ENCODE results near the gene HMCN2.

HMCN2 gene

DNA sequence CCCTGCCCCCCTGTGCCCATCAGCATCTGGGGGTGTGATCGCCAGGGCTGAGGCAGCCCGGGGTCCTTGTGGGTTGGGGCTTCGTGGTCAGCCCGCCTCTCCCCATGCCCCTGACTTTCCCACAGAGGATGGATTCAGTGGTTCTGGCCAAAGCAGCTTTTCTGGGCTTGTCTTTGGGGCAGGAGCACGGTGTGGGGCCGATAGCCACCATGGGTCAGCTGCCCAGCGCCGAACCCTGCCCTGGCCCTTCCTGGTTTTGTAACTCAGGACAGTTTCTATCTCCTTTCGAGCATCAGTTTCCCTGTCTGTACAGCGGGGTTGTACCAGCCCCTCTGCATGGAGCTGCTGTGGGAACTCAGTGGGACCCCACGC is 77.1 kb downstream of the HMCN2 start:
- no peak for TF ChIP-seq NFIC (IDR thresholded peaks at IDR 0.05)
- no peak for TF ChIP-seq TCF12 (IDR thresholded peaks at IDR 0.05; ENCODE audit: low read depth)
- TF ChIP-seq RAD21 (IDR thresholded peaks at IDR 0.05; ENCODE audit: low read depth): no peak
- TF ChIP-seq FOXM1 (IDR thresholded peaks at IDR 0.05; ENCODE audit: borderline replicate concordance, low read depth): no peak
- no peak for TF ChIP-seq EGR1 (IDR thresholded peaks at IDR 0.05)
- TF ChIP-seq YY1 (IDR thresholded peaks at IDR 0.05; ENCODE audit: low read depth): no peak
- TF ChIP-seq TAF1 (IDR thresholded peaks at IDR 0.05; ENCODE audit: low read depth): no peak
- TF ChIP-seq CEBPB (IDR thresholded peaks at IDR 0.05): no peak
- TF ChIP-seq, protein P1, sequence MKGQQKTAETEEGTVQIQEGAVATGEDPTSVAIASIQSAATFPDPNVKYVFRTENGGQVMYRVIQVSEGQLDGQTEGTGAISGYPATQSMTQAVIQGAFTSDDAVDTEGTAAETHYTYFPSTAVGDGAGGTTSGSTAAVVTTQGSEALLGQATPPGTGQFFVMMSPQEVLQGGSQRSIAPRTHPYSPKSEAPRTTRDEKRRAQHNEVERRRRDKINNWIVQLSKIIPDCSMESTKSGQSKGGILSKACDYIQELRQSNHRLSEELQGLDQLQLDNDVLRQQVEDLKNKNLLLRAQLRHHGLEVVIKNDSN (IDR thresholded peaks at IDR 0.05): no peak
- TF ChIP-seq CREB1 (IDR thresholded peaks at IDR 0.05; ENCODE audit: low read depth): no peak
- TF ChIP-seq, protein P2, sequence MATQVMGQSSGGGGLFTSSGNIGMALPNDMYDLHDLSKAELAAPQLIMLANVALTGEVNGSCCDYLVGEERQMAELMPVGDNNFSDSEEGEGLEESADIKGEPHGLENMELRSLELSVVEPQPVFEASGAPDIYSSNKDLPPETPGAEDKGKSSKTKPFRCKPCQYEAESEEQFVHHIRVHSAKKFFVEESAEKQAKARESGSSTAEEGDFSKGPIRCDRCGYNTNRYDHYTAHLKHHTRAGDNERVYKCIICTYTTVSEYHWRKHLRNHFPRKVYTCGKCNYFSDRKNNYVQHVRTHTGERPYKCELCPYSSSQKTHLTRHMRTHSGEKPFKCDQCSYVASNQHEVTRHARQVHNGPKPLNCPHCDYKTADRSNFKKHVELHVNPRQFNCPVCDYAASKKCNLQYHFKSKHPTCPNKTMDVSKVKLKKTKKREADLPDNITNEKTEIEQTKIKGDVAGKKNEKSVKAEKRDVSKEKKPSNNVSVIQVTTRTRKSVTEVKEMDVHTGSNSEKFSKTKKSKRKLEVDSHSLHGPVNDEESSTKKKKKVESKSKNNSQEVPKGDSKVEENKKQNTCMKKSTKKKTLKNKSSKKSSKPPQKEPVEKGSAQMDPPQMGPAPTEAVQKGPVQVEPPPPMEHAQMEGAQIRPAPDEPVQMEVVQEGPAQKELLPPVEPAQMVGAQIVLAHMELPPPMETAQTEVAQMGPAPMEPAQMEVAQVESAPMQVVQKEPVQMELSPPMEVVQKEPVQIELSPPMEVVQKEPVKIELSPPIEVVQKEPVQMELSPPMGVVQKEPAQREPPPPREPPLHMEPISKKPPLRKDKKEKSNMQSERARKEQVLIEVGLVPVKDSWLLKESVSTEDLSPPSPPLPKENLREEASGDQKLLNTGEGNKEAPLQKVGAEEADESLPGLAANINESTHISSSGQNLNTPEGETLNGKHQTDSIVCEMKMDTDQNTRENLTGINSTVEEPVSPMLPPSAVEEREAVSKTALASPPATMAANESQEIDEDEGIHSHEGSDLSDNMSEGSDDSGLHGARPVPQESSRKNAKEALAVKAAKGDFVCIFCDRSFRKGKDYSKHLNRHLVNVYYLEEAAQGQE (IDR thresholded peaks at IDR 0.05; ENCODE audit: low read depth): no peak

DNA sequence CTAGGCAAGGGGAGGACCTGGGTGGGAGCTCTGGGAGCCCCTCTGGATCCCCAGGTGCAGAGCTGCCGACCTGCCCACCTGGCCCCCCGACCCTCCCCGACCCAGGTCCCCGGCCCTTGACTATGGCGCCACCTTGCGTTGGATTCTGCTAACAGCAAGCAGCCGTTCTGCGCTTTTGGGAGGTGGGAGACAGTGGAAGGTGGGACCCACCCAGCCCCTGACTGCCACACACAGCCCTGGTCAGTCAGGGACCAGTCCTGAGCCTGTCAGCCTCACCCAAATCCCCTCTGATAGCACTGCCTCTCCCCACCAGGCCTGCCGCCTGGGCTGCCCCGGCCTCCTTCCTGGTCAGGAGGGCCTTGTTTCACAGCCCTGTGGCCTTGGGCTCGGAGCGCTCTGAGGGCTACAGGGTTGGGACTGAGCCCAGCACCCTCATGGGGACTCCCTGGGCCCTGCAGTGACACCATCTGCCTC is 77.9 kb downstream of the HMCN2 start:
- no peak for TF ChIP-seq TAF1 (IDR thresholded peaks at IDR 0.05; ENCODE audit: low read depth)
- peak; percentile 89 for TF ChIP-seq ZBTB7A (IDR thresholded peaks at IDR 0.05; ENCODE audit: low read depth)
- TF ChIP-seq RAD21 (IDR thresholded peaks at IDR 0.05; ENCODE audit: low read depth): peak; percentile 87

DNA sequence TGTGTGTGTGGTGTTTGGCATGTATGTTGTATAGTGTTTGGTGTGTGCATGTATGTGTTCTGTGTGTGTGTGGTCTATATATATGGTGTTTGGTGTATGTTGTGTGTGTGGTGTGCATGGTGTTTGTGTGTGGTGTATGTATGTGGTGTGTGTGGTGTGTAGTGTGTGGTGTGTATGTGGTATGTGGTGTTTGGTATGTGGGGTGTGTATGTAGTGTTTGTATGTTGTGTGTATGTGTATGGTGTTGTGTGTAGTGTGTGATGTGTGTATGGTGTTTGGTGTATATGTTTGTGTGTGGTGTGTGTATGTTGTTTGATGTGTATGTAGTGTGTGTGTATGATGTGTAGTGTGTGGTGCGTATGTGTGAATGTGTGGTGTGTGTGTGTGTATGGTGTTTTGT is 78.8 kb downstream of the HMCN2 start:
- TF ChIP-seq CEBPB (IDR thresholded peaks at IDR 0.05): no peak
- no peak for TF ChIP-seq EP300 (IDR thresholded peaks at IDR 0.05; ENCODE audit: borderline replicate concordance)
- no peak for TF ChIP-seq CREB1 (IDR thresholded peaks at IDR 0.05; ENCODE audit: low read depth)
- TF ChIP-seq, protein P2 (IDR thresholded peaks at IDR 0.05; ENCODE audit: low read depth): no peak
- no peak for TF ChIP-seq TCF12 (IDR thresholded peaks at IDR 0.05; ENCODE audit: low read depth)
- no peak for TF ChIP-seq EGR1 (IDR thresholded peaks at IDR 0.05)
- no peak for TF ChIP-seq TEAD4 (IDR thresholded peaks at IDR 0.05)
- TF ChIP-seq NFIC (IDR thresholded peaks at IDR 0.05): no peak
- TF ChIP-seq YY1 (IDR thresholded peaks at IDR 0.05; ENCODE audit: low read depth): no peak
- TF ChIP-seq, protein P1 (IDR thresholded peaks at IDR 0.05): no peak
- TF ChIP-seq FOXM1 (IDR thresholded peaks at IDR 0.05; ENCODE audit: borderline replicate concordance, low read depth): no peak
- TF ChIP-seq RAD21 (IDR thresholded peaks at IDR 0.05; ENCODE audit: low read depth): no peak
- no peak for TF ChIP-seq ZBTB7A (IDR thresholded peaks at IDR 0.05; ENCODE audit: low read depth)
- TF ChIP-seq, protein P3, sequence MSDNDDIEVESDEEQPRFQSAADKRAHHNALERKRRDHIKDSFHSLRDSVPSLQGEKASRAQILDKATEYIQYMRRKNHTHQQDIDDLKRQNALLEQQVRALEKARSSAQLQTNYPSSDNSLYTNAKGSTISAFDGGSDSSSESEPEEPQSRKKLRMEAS (IDR thresholded peaks at IDR 0.05): no peak
- TF ChIP-seq TAF1 (IDR thresholded peaks at IDR 0.05; ENCODE audit: low read depth): no peak

DNA sequence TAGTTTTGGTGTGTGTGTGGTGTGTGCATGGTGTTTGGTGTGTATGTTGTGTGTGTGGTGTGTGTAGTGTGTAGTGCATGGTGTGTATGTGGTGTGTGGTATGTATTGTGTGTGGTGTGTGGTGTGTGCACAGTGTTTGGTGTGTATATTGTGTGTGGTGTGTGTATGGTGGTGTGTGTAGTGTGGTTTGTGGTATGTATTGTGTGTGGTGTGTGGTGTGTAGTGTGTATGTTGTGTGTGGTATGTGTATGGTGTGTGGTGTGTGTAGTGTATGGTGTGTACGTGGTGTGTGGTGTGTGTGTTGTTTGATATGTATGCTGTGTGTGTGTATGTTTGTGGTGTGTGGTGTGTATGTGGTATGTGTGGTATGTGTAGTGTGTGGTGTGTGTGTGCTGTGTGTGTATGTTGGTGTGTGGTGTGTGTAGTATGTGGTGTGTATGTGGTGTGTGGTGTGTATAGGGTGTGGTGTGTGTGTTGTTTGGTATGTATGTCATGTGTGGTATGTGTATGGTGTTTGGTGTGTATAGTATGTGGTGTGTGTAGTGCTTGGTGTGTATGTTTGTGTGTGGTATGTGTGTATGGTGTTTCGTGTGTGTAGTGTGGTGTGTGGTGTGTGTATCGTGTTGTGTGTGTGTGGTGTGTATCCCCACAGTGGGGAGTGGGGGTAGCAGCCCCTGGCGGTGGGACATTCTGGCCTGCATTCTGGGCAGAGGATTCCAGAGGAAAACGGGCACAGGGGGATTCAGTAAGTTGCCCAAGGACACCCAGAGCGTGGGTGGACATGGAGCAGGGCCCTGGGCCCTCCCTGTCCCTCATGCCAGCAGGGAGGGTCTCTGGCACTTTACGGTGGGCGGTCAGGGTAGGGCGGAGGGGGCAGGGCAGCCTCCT is 79.7 kb downstream of the HMCN2 start:
- no peak for TF ChIP-seq CREB1 (IDR thresholded peaks at IDR 0.05; ENCODE audit: low read depth)

DNA sequence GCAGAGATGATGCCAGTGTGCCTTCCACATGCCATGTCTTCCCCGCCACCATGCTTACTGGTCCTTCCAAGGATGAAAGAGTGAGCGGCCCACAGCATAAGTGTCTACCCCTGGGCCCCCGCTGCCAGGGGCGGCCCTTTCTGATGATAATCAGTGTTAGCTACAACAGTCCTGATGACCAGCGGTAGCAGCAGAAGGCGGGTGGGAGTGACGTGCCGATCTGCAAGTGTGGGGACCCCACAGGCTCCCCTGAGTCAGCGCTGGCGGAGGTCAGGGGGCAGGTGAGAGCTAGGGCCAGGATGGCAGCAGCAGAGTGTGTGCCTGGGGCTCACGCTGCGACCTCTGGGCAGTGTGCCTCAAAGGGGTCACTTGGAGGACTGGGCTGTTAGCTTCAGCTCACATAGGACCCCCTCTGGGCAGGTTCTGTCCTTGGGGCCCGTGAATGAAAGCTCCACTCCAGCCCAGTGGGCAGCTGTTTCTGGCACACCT is 80.4 kb downstream of the HMCN2 start:
- TF ChIP-seq RAD21 (IDR thresholded peaks at IDR 0.05; ENCODE audit: low read depth) (no peak), ZBTB7A (IDR thresholded peaks at IDR 0.05; ENCODE audit: low read depth) (0 out of 2 replicates have a peak, but pooled peaks have one; percentile 49)

DNA sequence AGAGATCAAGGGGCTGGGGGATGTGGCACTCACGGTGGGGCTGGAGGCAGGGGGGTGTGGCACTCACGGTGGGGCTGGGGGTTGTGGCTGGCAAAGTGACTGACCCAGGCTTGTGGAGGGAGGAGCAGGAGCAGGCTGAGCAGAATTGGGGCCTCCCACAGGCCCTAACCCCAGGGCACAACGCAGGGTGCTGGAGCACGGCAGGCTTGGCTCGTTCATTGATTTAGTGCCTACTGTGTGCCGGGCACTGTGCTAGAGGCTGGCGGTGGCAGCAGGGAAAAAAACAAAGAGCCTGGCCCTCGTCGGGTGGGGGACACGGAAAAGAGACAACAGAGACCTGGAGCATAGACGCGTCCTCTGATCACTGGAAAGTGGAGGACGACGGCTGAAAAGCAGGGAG is 80.9 kb downstream of the HMCN2 start:
- TF ChIP-seq CREB1 (IDR thresholded peaks at IDR 0.05; ENCODE audit: low read depth) (no peak), RAD21 (IDR thresholded peaks at IDR 0.05; ENCODE audit: low read depth) (no peak), TEAD4 (IDR thresholded peaks at IDR 0.05) (no peak)
- TF ChIP-seq, protein P2 (IDR thresholded peaks at IDR 0.05; ENCODE audit: low read depth): no peak
